ENCODE measurements around the gene CXorf65. TPM values are rescaled to one million over a fixed set of nuclear protein-coding genes. Genes with fewer than 3 reads are reported as not detected.

CXorf65 gene
- total and polyA plus RNA-seq, 2 donors from 2014 or later = 3.0 TPM; not detected in 1

- Histone ChIP-seq H3K4me1 (ENCODE audit: control insufficient read depth in 2 of 3, insufficient read depth in 2 of 3, low read depth in 1 of 3, low read length in 3 of 3) (peaks cover 0 to 1% (median 0%) of the 10 kb centered on the region in 3 donors), H3K27ac (ENCODE audit: low read depth in 2 of 2, low read length in 2 of 2) (no peak overlapping the region), H3K9ac (ENCODE audit: low read length in 3 of 3) (no peak overlapping the region), H3K9me3 (ENCODE audit: control insufficient read depth in 2 of 3, insufficient read depth in 1 of 3, low read length in 3 of 3) (no peaks in the 10 kb centered on the region), H3K36me3 (ENCODE audit: control insufficient read depth in 2 of 3, insufficient read depth in 3 of 3, low read length in 3 of 3) (no peaks in the 10 kb centered on the region), H3K4me3 (ENCODE audit: low read length in 3 of 3) (no peak overlapping the region), H3K27me3 (ENCODE audit: control insufficient read depth, insufficient read depth, low read length) (no peaks in the 10 kb centered on the region)
- FAIRE-seq (no peak), DNase-seq (no peak)
- TF ChIP-seq CTCF (IDR thresholded peaks at IDR 0.05; ENCODE audit: borderline replicate concordance, extremely low read depth, insufficient read depth) = no peak
- intact Hi-C loops (cut with DNase I) = no loop called here
These were observed 44.8 kb upstream of the CXorf65 start for GRCh38 chrX:71151366-71151765.

GRCh38 chrX:71148278-71148663, 41.7 kb upstream of the CXorf65 start:
- Histone ChIP-seq H3K27me3 (ENCODE audit: control insufficient read depth, insufficient read depth, low read length) (no peaks in the 10 kb centered on the region), H3K27ac (ENCODE audit: low read depth in 2 of 2, low read length in 2 of 2) (no peak overlapping the region), H3K9me3 (ENCODE audit: control insufficient read depth in 2 of 3, insufficient read depth in 1 of 3, low read length in 3 of 3) (no peaks in the 10 kb centered on the region), H3K36me3 (ENCODE audit: control insufficient read depth in 2 of 3, insufficient read depth in 3 of 3, low read length in 3 of 3) (no peaks in the 10 kb centered on the region), H3K9ac (ENCODE audit: low read length in 3 of 3) (no peak overlapping the region), H3K4me3 (ENCODE audit: low read length in 3 of 3) (no peak overlapping the region), H3K4me1 (ENCODE audit: control insufficient read depth in 2 of 3, insufficient read depth in 2 of 3, low read depth in 1 of 3, low read length in 3 of 3) (peaks cover 0 to 6% (median 0%) of the 10 kb centered on the region in 3 donors)
- no peak for DNase-seq
- intact Hi-C loops (cut with DNase I) = no loop called here
- FAIRE-seq = no peak
- TF ChIP-seq CTCF (IDR thresholded peaks at IDR 0.05; ENCODE audit: borderline replicate concordance, extremely low read depth, insufficient read depth) = no peak

- DNase-seq (no peak), FAIRE-seq (no peak)
- H3K4me3 ChIP-seq (ENCODE audit: low read length in 3 of 3) = no peak overlapping the region
- peaks cover 0 to 6% (median 0%) of the 10 kb centered on the region in 3 donors for H3K4me1 ChIP-seq (ENCODE audit: control insufficient read depth in 2 of 3, insufficient read depth in 2 of 3, low read depth in 1 of 3, low read length in 3 of 3)
- H3K27ac ChIP-seq (ENCODE audit: low read depth in 2 of 2, low read length in 2 of 2) = no peak overlapping the region
- H3K9me3 ChIP-seq (ENCODE audit: control insufficient read depth in 2 of 3, insufficient read depth in 1 of 3, low read length in 3 of 3) = no peaks in the 10 kb centered on the region
- H3K9ac ChIP-seq (ENCODE audit: low read length in 3 of 3) = no peak overlapping the region
- no peak for TF ChIP-seq CTCF (IDR thresholded peaks at IDR 0.05; ENCODE audit: borderline replicate concordance, extremely low read depth, insufficient read depth)
- H3K27me3 ChIP-seq (ENCODE audit: control insufficient read depth, insufficient read depth, low read length) = no peaks in the 10 kb centered on the region
- intact Hi-C loops (cut with DNase I) = no loop called here
- no peaks in the 10 kb centered on the region for H3K36me3 ChIP-seq (ENCODE audit: control insufficient read depth in 2 of 3, insufficient read depth in 3 of 3, low read length in 3 of 3)
These were observed 41.1 kb upstream of the CXorf65 start for GRCh38 chrX:71147496-71148277.

Data from kidney (tissue), 14 donors.